Mammary epithelial cell (primary cell): ENCODE measurements around the gene TAF5L.

Source experiments
- EZH2 ChIP-seq: IDR thresholded peaks from 2 replicates; pipeline ENCODE4 v1.6.1; 2012; ENCODE audit warnings: low read length, inconsistent platforms, borderline replicate concordance
- TF ChIP-seq, protein P1 (sequence below), 2 donors: IDR thresholded peaks in 1 of 2; conservative IDR thresholded peaks in 1 of 2; 2 replicates each; pipeline ENCODE4 v1.5.1; 2011 to 2012; ENCODE audit warnings: inconsistent platforms in 2 of 2, low read length in 2 of 2, mild to moderate bottlenecking in 2 of 2, control low read depth in 1 of 2, low read depth in 1 of 2; ENCODE audit not compliant: insufficient read depth in 1 of 2; ENCODE audit errors: extremely low read depth in 1 of 2

DNA sequence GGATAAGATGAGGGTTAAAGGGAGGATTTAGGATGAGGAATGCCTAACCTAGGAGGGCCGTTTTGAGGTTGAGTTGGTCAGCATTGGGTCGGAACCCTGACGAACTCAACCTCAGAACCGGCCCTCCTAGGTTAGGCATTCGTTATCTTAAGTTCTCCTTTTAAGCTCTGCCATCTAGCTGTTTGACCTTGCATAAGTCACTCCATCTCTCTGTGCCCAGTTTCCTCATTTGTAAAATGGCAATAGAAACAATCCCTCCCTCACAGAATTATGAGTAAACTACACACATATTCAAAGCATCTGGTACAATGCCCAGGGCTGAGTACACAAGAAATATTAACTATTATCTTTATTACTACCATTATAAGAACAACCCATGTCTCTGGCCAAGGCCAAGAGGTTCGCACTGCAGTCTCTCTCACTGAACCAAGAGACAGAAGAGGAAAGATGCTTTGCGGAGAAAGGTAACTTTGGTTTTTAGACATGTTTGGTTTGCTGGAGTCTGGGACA lies 72.2 kb downstream of the TAF5L start:
- TF ChIP-seq, protein P1, sequence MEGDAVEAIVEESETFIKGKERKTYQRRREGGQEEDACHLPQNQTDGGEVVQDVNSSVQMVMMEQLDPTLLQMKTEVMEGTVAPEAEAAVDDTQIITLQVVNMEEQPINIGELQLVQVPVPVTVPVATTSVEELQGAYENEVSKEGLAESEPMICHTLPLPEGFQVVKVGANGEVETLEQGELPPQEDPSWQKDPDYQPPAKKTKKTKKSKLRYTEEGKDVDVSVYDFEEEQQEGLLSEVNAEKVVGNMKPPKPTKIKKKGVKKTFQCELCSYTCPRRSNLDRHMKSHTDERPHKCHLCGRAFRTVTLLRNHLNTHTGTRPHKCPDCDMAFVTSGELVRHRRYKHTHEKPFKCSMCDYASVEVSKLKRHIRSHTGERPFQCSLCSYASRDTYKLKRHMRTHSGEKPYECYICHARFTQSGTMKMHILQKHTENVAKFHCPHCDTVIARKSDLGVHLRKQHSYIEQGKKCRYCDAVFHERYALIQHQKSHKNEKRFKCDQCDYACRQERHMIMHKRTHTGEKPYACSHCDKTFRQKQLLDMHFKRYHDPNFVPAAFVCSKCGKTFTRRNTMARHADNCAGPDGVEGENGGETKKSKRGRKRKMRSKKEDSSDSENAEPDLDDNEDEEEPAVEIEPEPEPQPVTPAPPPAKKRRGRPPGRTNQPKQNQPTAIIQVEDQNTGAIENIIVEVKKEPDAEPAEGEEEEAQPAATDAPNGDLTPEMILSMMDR (conservative IDR thresholded peaks at IDR 0.05 in 1 of 2, IDR thresholded peaks at IDR 0.05 in 1 of 2; ENCODE audit: extremely low read depth in 1 of 2, insufficient read depth in 1 of 2, low read depth in 1 of 2, low read length in 2 of 2): no peak
- no peak for TF ChIP-seq EZH2
